Erythroblast (primary cell): ENCODE measurements around the gene ST6GAL2.

Experiments used
- GATA1 ChIP-seq: IDR thresholded peaks from 2 replicates; pipeline ENCODE4 v1.6.1; 2011; ENCODE audit warnings: low read depth, mild to moderate bottlenecking, control low read depth, low read length, moderate library complexity
- POLR2A ChIP-seq: IDR thresholded peaks from 2 replicates; pipeline ENCODE4 v1.6.1; 2011; ENCODE audit warnings: mild to moderate bottlenecking, low read length

GRCh38 chr2:106931717-106932335, 45.9 kb upstream of the ST6GAL2 start:
- TF ChIP-seq POLR2A (no peak), GATA1 (no peak)
